ENCODE data around the gene BRMS1L. TPM values are rescaled to one million over a fixed set of nuclear protein-coding genes. Genes with fewer than 3 reads are reported as not detected.

BRMS1L gene
- total and polyA plus RNA-seq, 8 donors = 7.1 to 23.7 (median 20.7) TPM

- no peak for ATAC-seq
- no peak for DNase-seq
- Histone ChIP-seq H3K4me1 (no peaks in the 10 kb centered on the region), H3K36me3 (no peaks in the 10 kb centered on the region), H3K27ac (no peak overlapping the region), H3K4me3 (no peak overlapping the region), H3K9me3 (peaks cover 0 to 4% of the 10 kb centered on the region in 2 donors), H3K27me3 (no peaks in the 10 kb centered on the region)
- intact Hi-C loops (cut with DNase I) = no loop called here
- no peak for TF ChIP-seq CTCF (IDR thresholded peaks at IDR 0.05)
These were observed 89.0 kb downstream of the BRMS1L start for GRCh38 chr14:35915185-35915584.

GRCh38 chr14:35915775-35916174 lies 89.6 kb downstream of the BRMS1L start:
- Histone ChIP-seq H3K9me3 (peaks cover 0 to 4% of the 10 kb centered on the region in 2 donors), H3K4me3 (no peak overlapping the region), H3K4me1 (no peaks in the 10 kb centered on the region), H3K36me3 (no peaks in the 10 kb centered on the region), H3K27me3 (no peaks in the 10 kb centered on the region), H3K27ac (no peak overlapping the region)
- DNase-seq = no peak
- no peak for ATAC-seq
- TF ChIP-seq CTCF (IDR thresholded peaks at IDR 0.05) = no peak
- intact Hi-C loops (cut with DNase I) = no loop called here

Other genes with a start within 250 kb of the BRMS1L start
- gene RALGAPA1, start 17.0 kb upstream of the BRMS1L start, total RNA-seq = 10 to 100 TPM; 48.2 to 58.7 TPM
- 10 to 100 TPM; 42.0 to 57.6 (median 47.5) TPM for gene RALGAPA1, start 17.0 kb upstream of the BRMS1L start, polyA plus RNA-seq (ENCODE audit: insufficient read length in 6 of 6)